Measurements from ENCODE around the gene SPAG8.

SPAG8 gene

GRCh38 chr9:35812025-35812602, at the start of gene SPAG8:
Gene SPAG8 (minus strand): TSS chr9:35812262. CDS start chr9:35812147, 115 bp downstream.
- H3K79me2 ChIP-seq: no peaks in the 10 kb centered on the region
- H3K4me2 ChIP-seq (ENCODE audit: low read length): peak within 1 kb of the TSS; percentile 63
- peaks cover 17% of the 10 kb centered on the region for H3K4me1 ChIP-seq
- H3K9me3 ChIP-seq (ENCODE audit: control insufficient read depth, low read length): no peaks in the 10 kb centered on the region
- H3K27ac ChIP-seq: peak within 1 kb of the TSS; percentile 48
- no peaks in the 10 kb centered on the region for H3K27me3 ChIP-seq (ENCODE audit: control insufficient read depth, insufficient read depth, low read length)
- H3K4me3 ChIP-seq (ENCODE audit: low read depth, low read length): peak within 1 kb of the TSS; percentile 54
- no peak within 1 kb of the TSS for H3K9ac ChIP-seq
- H3K36me3 ChIP-seq (ENCODE audit: control insufficient read depth, insufficient read depth, low read length): no peaks in the 10 kb centered on the region
- peak within 1 kb of the TSS; percentile 79 for H2AFZ ChIP-seq
- TF ChIP-seq, protein P1, sequence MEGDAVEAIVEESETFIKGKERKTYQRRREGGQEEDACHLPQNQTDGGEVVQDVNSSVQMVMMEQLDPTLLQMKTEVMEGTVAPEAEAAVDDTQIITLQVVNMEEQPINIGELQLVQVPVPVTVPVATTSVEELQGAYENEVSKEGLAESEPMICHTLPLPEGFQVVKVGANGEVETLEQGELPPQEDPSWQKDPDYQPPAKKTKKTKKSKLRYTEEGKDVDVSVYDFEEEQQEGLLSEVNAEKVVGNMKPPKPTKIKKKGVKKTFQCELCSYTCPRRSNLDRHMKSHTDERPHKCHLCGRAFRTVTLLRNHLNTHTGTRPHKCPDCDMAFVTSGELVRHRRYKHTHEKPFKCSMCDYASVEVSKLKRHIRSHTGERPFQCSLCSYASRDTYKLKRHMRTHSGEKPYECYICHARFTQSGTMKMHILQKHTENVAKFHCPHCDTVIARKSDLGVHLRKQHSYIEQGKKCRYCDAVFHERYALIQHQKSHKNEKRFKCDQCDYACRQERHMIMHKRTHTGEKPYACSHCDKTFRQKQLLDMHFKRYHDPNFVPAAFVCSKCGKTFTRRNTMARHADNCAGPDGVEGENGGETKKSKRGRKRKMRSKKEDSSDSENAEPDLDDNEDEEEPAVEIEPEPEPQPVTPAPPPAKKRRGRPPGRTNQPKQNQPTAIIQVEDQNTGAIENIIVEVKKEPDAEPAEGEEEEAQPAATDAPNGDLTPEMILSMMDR (IDR thresholded peaks at IDR 0.05): no peak

- Histone ChIP-seq H3K27ac (no peak overlapping the region), H3K4me1 (peaks cover 4% of the 10 kb centered on the region), H2AFZ (no peak overlapping the region), H3K27me3 (ENCODE audit: control insufficient read depth, insufficient read depth, low read length) (peaks cover 2% of the 10 kb centered on the region), H3K9ac (no peak overlapping the region), H3K4me3 (ENCODE audit: low read depth, low read length) (no peak overlapping the region), H3K9me3 (ENCODE audit: control insufficient read depth, low read length) (no peaks in the 10 kb centered on the region), H3K36me3 (ENCODE audit: control insufficient read depth, insufficient read depth, low read length) (no peaks in the 10 kb centered on the region), H3K4me2 (ENCODE audit: low read length) (no peak overlapping the region), H3K79me2 (no peaks in the 10 kb centered on the region)
- TF ChIP-seq, protein P1 (IDR thresholded peaks at IDR 0.05): no peak
Observed at GRCh38 chr9:35861161-35861897, 49.3 kb upstream of the SPAG8 start.

DNA sequence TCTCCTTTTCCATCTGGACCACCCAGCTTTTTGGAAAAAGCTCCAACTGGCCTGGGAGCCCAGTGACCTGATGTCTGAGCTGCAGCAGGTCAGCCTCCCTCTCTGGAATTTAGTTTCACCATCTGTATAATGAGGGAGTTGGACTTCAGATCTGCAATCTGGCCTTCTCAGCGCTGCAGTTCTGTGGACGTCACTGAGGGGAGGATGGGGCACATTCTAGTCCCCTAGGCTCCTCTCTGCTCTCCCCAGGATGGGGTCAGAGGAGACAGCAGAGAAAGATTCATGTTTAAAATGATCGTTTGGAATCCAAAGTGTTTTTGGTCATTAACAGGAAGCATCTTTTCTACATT, 47.9 kb upstream of the SPAG8 start:
- Histone ChIP-seq H3K79me2 (no peaks in the 10 kb centered on the region), H3K9me3 (ENCODE audit: control insufficient read depth, low read length) (no peaks in the 10 kb centered on the region), H3K27ac (no peak overlapping the region), H3K9ac (no peak overlapping the region), H2AFZ (no peak overlapping the region), H3K4me3 (ENCODE audit: low read depth, low read length) (no peak overlapping the region), H3K4me1 (peaks cover 4% of the 10 kb centered on the region), H3K27me3 (ENCODE audit: control insufficient read depth, insufficient read depth, low read length) (peaks cover 2% of the 10 kb centered on the region), H3K4me2 (ENCODE audit: low read length) (no peak overlapping the region), H3K36me3 (ENCODE audit: control insufficient read depth, insufficient read depth, low read length) (no peaks in the 10 kb centered on the region)
- TF ChIP-seq, protein P1 (IDR thresholded peaks at IDR 0.05): no peak

DNA sequence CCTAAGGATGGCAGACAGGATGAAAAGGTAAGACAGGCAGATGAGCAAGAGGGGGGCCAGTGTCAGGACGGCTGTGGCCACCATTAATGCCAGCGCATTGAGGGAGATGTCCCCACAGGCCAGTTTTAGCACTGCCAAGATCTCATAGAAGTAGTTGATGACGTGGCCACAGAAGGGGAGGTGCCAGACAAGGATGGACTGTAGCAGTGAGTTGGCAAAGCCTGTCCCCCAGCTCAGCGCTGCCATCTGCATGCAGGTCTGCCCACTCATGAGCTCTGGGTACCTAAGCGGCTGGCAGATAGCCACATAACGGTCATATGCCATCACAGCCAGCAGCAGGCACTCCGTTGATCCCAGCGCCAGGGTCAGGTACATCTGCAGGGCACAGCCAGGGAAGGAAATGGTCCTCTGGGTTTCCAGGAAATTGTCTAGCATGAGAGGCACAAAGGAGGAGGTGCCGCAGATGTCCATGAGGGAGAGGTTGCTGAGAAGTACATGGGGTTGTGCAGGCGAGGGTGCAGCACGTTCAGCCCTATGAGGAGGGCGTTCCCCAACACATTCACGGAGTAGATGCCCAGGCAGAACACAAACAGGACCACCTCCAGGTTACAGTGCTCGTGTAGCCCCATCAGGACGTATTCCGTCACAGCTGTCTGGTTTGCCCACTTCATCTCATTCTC, 47.4 kb upstream of the SPAG8 start:
- Histone ChIP-seq H3K9ac (no peak overlapping the region), H3K79me2 (no peaks in the 10 kb centered on the region), H3K4me2 (ENCODE audit: low read length) (no peak overlapping the region), H3K4me1 (peaks cover 4% of the 10 kb centered on the region), H3K36me3 (ENCODE audit: control insufficient read depth, insufficient read depth, low read length) (no peaks in the 10 kb centered on the region), H2AFZ (no peak overlapping the region), H3K27ac (no peak overlapping the region), H3K9me3 (ENCODE audit: control insufficient read depth, low read length) (no peaks in the 10 kb centered on the region), H3K4me3 (ENCODE audit: low read depth, low read length) (no peak overlapping the region), H3K27me3 (ENCODE audit: control insufficient read depth, insufficient read depth, low read length) (peaks cover 2% of the 10 kb centered on the region)
- TF ChIP-seq, protein P1 (IDR thresholded peaks at IDR 0.05): no peak
